Uterus (tissue), 4 donors: ENCODE measurements around the gene NEUROD1. TPM values are rescaled to one million over a fixed set of nuclear protein-coding genes. Genes with fewer than 3 reads are reported as not detected.

ENCODE experiments used
- DNase-seq, 2 donors: peaks; one replicate each; pipeline ENCODE4 v3.0.0-alpha.2; 2019 to 2020
- H3K27ac ChIP-seq, 2 donors: fragments of 200-600 bp; sonication (generic); 1 replicate in 1 of 2; 2 replicates in 1 of 2; pipeline ENCODE4 v1.5.1; 2016 to 2018
- H3K27me3 ChIP-seq, 2 donors: fragments of 200-600 bp; sonication (generic); one replicate each; pipeline ENCODE4 v1.5.1; 2018 to 2019; ENCODE audit warnings: control low read depth in 1 of 2
- H3K36me3 ChIP-seq, 2 donors: fragments of 200-600 bp; sonication (generic); one replicate each; pipeline ENCODE4 v1.5.1; 2019; ENCODE audit warnings: control low read depth in 1 of 2
- H3K4me1 ChIP-seq, 2 donors: fragments of 200-600 bp; sonication (generic); one replicate each; pipeline ENCODE4 v1.5.1; 2018 to 2019; ENCODE audit warnings: control low read depth in 1 of 2
- H3K4me3 ChIP-seq, 2 donors: fragments of 200-600 bp; sonication (generic); 1 replicate in 1 of 2; 2 replicates in 1 of 2; pipeline ENCODE4 v1.5.1; 2018 to 2019; ENCODE audit warnings: mild to moderate bottlenecking in 1 of 2
- H3K9me3 ChIP-seq, 2 donors: fragments of 200-600 bp; sonication (generic); one replicate each; pipeline ENCODE4 v1.5.1; 2019; ENCODE audit warnings: control low read depth in 1 of 2
- CTCF ChIP-seq, 4 experiments: fragments of 200-600 bp in 2 of 4; fragments of 450-650 bp in 2 of 4; sonication (generic) in 2 of 4; IDR thresholded peaks; one replicate each; pipeline ENCODE4 v1.5.1; 2016 to 2019; ENCODE audit warnings: antibody characterized with exemption in 4 of 4, mild to moderate bottlenecking in 2 of 4, moderate library complexity in 1 of 4
- POLR2A ChIP-seq, 2 donors: fragments of 450-650 bp; IDR thresholded peaks; one replicate each; pipeline ENCODE4 v1.6.1; 2016; ENCODE audit warnings: antibody characterized with exemption in 2 of 2, mild to moderate bottlenecking in 1 of 2, moderate library complexity in 1 of 2
- intact Hi-C: fragments of 100-400 bp; cut with DNase I; formaldehyde crosslinking; loops from one replicate; pipeline ENCODE4 v1.15.1; 2023; ENCODE audit warnings: low total_unique reads
- total RNA-seq, 4 donors: library from RNA; depleted of rRNA in 3 of 4; stranded (reverse); fragments of >200 nt in 3 of 4; gene quantifications; one replicate each; pipeline versions ENCODE4 v1.1.0 to v1.2.4, GENCODE V29; 2014 to 2023
- donor health status: DM: yes; HTN: yes; CAD: no.

NEUROD1 gene
- total RNA-seq, 4 donors from 2014 or later = not detected

DNA sequence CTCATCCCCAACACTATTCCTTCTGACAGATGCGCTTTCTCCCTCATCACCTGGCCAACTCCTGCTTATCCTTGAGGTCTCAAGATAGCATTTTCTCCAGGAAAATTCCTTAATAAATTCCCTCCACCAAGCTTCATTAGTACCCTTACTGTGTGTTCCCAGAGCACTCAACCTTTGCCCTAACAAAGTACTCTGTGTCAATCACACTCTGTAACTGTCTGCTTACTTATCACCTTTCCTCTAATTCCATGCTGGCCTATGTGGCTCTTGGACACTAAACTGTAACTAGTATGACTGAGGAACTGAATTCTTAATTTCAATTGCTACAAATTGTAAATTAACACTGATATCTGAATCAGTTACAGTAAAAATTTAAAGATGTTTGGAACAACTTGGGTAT lies 17.9 kb upstream of the NEUROD1 start:
- Histone ChIP-seq H3K36me3 (no peaks in the 10 kb centered on the region), H3K27ac (no peak overlapping the region), H3K4me3 (no peak overlapping the region), H3K9me3 (peaks cover 0 to 5% of the 10 kb centered on the region in 2 donors), H3K4me1 (no peaks in the 10 kb centered on the region), H3K27me3 (no peaks in the 10 kb centered on the region)
- intact Hi-C loops = no loop called here
- TF ChIP-seq CTCF (IDR thresholded peaks at IDR 0.05) (no peak), POLR2A (IDR thresholded peaks at IDR 0.05) (no peak)
- no peak for DNase-seq

DNA sequence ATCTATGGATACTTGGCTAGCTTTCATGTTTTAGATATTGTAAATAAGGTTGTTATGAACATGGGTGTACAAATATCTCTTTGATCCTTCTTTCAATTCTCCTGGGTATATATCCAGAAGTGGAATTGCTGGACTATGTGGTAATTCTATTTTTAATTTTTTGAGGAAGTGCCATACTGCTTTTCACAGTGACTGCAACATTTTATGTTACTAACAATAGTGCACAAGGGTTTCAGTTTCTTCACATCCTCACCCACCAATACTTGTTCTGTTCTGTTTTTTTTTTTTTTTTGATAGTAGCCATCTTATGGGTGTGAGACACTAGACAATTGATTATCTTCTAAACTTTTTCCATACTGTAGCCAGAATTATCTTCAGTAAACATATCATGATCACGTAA lies 17.3 kb upstream of the NEUROD1 start:
- DNase-seq = no peak
- Histone ChIP-seq H3K27ac (no peak overlapping the region), H3K4me3 (no peak overlapping the region), H3K27me3 (no peaks in the 10 kb centered on the region), H3K9me3 (peaks cover 0 to 5% of the 10 kb centered on the region in 2 donors), H3K36me3 (no peaks in the 10 kb centered on the region), H3K4me1 (no peaks in the 10 kb centered on the region)
- TF ChIP-seq POLR2A (IDR thresholded peaks at IDR 0.05) (no peak), CTCF (IDR thresholded peaks at IDR 0.05) (no peak)
- intact Hi-C loops = no loop called here

- TF ChIP-seq CTCF (IDR thresholded peaks at IDR 0.05) = no peak
- TF ChIP-seq POLR2A (IDR thresholded peaks at IDR 0.05) = no peak
- Histone ChIP-seq H3K27me3 (no peaks in the 10 kb centered on the region), H3K27ac (no peak overlapping the region), H3K9me3 (peaks cover 0 to under 1% of the 10 kb centered on the region in 2 donors), H3K4me1 (no peaks in the 10 kb centered on the region), H3K4me3 (no peak overlapping the region), H3K36me3 (no peaks in the 10 kb centered on the region)
- no peak for DNase-seq
- intact Hi-C loops = no loop called here
These were observed 16.8 kb upstream of the NEUROD1 start for GRCh38 chr2:181697126-181697525.

DNA sequence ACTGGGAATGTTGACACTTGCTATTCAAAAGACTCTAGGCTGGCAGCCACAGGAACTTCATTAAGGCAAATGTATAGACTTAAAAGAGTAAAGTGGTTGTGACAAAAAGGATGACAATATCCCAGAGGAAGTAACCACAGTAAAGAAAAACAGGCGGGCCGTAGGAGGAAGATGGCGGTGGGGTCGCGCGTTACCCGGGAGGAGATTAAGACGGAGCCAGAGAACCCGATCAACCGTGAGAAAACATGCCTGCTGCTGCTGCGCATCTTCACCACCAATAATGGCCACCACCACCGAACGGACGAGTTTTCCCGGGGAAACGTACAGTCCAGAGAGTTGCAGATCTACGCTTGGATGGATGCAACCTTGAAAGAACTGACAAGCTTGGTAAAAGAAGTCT lies 14.0 kb upstream of the NEUROD1 start:
- Histone ChIP-seq H3K9me3 (no peaks in the 10 kb centered on the region), H3K4me1 (no peaks in the 10 kb centered on the region), H3K36me3 (no peaks in the 10 kb centered on the region), H3K27me3 (no peaks in the 10 kb centered on the region), H3K4me3 (no peak overlapping the region), H3K27ac (no peak overlapping the region)
- no peak for TF ChIP-seq POLR2A (IDR thresholded peaks at IDR 0.05)
- no peak for TF ChIP-seq CTCF (IDR thresholded peaks at IDR 0.05)
- intact Hi-C loops = no loop called here
- no peak for DNase-seq

DNA sequence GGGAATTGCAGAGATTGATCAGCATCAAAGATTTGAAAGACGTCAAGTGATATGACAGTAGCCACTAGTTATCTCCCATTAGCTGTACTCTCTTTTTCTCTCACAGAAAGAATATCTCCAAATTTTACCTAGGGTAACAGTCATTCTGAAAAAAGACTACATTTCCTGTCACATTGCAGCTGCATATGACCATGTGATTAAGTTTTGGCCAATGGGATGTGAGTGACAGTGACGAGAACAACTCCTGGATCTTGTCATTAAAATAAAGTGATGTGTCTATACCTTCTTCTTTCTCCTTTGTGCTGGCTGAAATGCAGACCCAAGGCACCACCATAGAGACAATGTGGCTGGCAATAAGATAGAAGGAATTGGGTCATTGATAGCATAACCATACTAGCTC lies 10.5 kb upstream of the NEUROD1 start:
- TF ChIP-seq CTCF (IDR thresholded peaks at IDR 0.05) (no peak), POLR2A (IDR thresholded peaks at IDR 0.05) (no peak)
- Histone ChIP-seq H3K4me1 (no peaks in the 10 kb centered on the region), H3K9me3 (no peaks in the 10 kb centered on the region), H3K27me3 (no peaks in the 10 kb centered on the region), H3K27ac (no peak overlapping the region), H3K36me3 (no peaks in the 10 kb centered on the region), H3K4me3 (no peak overlapping the region)
- intact Hi-C loops = no loop called here
- DNase-seq = no peak
